HG02678 (cell line): Measurements from ENCODE around the gene SDF2.

Source experiments
- ATAC-seq: cut with Tn5 transposase; IDR thresholded peaks from one replicate; pipeline ENCODE4 v1.9.1; 2021; ENCODE audit warnings: mild to moderate bottlenecking, moderate library complexity; ENCODE audit not compliant: unreplicated experiment

SDF2 gene, protein sequence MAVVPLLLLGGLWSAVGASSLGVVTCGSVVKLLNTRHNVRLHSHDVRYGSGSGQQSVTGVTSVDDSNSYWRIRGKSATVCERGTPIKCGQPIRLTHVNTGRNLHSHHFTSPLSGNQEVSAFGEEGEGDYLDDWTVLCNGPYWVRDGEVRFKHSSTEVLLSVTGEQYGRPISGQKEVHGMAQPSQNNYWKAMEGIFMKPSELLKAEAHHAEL

DNA sequence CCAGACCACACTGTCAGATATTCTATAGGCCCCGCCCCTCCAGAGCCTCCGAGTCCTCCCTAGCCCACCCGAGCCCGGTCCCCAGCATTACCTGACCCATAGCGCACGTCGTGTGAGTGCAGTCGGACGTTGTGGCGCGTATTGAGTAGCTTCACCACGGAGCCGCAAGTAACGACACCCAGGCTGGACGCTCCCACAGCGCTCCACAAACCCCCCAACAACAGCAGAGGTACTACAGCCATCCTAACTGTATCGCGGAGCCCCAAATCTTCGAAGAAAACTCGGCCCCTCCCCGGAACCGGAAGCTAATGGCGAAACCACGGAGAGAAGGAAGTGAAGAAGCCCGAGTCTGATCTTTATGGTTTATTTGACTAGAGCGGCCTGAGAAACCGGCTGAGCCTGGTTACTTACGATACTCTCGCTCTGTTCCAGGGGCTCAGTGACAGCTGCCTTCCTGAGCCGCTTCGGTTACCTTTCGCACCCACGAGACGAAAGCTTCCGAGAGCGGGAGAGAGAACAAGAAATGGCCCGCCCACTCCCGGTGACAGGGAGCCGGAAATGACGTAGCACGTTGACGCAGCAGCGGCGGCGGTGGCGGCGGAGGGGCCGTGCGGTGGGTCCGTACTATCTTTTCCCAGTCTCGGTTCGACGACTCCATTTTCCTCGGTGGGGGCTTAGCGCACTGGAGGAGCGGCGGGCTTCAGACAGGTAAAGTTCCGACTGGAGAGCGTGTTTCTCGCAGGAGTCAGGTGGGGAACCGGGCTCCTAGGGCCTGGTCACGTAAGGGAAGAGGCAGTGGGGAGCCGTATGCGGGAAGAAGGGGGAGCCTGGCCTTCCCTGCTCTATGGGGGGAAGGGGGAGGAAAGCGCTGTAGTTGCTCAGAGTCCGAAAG lies at the start of gene SDF2, which contains the start of gene SUPT6H:
Gene SDF2, minus strand, starts transcription at position 272 of the 892 bp plus-strand sequence. Its CDS starts 30 bp downstream, at position 242.
Gene SUPT6H, plus strand, starts transcription at position 571 of the 892 bp plus-strand sequence. CDS start 11,197 bp downstream, outside the sequence.
- ATAC-seq: peak; percentile 90

DNA sequence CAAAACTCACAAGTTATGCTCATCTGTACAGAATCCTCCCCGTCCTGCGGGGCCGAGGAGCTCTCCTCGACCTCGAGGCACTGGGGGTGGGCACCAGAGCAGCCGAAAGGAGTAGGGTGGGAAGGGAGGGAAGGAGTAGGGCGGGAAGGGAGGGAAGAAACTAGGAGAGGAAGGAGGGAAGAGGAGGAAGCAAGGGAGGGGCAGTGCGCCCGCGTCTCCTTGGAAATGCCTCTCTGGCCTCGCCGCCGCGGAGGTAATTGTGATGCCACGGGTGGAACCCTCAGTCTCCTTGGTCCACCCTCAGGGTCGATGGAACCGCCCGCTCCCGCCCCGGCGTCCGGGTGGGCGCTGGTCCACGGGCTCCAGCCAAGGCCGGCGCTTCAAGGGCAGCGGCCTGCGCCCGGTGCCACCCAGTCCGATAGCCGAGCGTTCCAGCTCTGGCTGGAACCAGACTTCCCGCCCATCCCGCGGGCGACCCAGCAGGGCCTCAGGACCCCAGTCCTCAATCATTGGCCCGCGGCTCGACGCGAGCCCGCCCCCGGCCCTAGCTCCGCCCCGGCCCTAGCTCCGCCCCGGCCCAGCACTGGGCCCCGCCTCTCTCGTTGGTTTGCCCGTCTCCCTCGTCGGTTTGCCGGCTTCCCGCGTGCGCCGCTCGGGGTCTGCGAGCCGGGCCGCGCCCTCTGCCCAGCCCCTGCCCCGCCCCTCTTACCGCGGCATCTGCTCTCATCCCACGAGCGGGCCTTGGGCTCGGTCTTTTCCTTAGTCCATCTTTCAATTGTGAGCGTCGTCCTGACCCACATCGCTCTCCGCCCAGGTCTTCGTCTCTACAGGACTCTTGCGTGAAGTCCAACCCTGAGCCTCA lies 49.4 kb upstream of the SDF2 start:
- peak; percentile 87 for ATAC-seq

DNA sequence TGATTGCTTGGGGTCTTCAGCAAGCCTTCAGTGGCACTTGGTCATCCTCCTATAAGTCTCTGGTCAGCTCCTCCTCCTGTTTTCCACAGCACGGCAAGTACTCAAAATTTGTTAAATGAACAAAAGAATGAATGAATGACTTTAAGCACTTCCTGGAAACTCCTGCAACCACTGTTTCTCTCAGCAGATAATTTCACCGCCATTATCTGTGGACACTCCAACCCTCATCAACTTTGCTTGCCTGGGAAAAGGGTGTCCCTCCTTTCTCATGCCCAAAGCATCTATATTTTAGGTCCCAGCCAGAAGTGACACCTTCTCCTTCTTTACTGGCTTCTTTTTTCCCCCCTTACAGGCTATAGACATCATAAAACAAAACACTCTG lies 45.6 kb upstream of the SDF2 start:
- no peak for ATAC-seq

DNA sequence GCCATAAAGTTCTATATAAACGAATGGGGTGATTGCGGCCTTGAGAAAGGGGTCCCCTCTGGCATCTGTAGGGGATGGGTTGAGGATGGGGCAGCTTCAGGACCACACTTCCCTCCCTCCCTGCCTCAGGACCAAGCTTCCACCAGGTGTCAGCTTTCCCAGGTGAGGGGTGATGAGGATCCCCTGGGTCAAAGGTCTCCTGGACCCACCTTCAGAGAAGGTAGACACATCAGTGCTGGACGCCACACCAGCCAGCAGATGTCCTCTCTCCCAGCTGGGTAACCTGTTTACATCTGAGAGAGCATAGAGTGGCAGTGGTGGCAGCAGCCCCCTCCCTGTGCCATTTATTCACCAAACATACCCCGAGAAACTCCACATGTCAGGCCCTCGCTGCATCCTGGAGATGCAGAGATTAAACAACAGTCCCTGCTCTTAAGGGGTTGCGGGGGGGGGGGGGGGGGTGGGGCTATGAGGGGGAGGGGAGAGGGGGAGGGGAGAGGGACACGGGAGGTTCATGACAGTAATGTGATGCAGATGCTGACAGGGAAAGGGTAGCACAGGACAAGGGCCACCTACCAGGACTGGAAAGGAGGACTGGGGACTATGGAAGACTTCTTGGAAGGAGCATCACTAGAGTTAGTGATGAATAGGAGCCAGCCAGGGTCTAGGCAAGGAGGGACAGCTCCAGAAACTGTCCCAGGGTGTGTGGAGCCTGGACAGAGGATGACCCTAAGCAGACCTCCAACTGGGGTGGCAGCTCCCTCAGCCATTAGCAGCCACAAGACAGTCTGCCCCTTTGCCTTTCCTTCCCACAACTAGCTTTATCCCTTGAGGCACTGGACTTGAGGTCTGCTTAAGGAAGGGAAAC lies 45.0 kb upstream of the SDF2 start:
- ATAC-seq: no peak

DNA sequence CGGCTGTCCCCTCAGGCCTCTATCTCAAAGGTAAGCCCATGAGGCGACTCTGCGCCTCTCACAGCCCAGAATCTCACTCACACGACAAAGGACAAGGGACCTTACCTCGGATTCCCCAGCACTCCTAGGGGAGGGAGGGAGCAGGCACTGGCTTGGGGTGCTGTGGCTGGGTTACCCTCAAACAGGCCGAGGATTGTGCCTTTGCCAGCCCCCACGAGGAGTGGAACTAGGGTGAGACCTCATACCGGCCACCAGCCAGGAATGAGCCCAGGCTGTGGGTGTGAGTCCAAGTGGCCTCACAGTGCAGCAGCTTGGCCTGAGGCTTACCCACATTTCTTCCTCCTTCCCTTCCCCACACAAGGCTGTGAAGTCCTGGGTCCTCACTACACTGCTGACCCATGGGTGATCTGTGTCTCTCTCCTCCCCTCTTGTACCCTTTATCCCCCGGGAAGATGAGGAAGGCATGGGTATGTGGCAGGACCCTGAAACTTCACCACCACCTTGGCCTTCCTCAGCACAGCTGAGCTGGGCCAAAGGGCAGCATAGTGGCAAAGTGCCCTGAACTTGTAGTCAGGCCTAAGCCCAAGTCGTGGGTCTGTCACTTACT lies 44.1 kb upstream of the SDF2 start:
- ATAC-seq: no peak

DNA sequence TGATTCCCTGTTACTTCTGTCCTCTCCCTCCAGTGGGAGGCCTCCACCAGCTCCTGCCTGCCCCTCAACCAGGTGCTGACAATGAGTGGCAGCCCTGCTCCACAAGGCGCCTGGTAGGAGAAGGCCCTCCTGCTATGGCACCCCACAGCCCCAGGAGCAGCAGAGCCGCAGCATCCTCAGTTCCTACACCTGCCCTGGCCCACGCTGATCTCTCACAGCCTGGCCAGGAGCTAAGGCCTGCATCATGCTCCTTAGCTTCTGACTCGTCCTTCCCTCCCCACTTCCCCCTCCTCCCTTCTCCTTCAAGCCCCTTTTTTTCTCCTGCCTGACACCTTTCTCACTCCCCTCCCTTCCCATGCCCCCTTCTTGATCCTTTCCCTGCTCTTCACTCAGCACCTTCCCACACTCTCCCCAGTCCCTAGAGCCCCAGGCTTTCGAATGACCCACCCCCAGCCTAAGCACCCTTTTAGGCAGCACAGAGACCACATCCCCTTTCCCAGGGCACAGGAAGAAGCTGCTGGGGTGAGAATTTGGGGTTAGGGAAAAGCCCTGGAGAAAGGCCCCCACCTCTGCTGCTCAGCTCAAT lies 43.5 kb upstream of the SDF2 start:
- no peak for ATAC-seq

DNA sequence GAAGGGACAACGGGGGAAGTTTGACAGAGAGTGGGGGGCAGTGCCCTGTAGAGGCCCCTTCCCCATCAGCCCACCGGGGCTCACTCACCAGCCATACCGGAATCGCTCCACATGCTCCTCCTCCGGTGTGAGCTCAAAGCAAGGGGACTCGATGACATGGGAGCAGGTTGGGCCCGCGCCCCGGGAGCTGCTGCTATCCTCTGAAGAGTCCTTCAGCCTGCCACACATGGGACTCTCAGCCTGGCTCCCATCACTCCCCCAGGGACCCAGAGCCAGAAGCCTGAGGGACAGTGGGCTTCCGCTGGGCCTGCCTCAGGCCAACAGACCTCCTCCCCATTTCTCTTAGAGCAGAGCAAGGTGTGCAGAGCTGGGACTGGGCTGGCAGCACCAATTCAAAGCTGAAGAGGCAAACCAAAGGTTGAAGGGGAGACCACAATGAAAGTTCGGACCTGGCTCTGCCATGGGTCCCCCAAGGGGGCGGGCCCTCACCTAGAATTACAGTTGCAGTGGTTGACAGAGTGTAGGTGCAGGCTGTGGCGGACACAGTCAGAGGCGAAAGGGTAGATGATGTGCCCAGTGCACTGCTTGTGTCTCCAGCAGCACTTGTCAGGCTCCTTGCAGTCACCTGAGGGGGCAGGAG lies 42.6 kb upstream of the SDF2 start:
- no peak for ATAC-seq

DNA sequence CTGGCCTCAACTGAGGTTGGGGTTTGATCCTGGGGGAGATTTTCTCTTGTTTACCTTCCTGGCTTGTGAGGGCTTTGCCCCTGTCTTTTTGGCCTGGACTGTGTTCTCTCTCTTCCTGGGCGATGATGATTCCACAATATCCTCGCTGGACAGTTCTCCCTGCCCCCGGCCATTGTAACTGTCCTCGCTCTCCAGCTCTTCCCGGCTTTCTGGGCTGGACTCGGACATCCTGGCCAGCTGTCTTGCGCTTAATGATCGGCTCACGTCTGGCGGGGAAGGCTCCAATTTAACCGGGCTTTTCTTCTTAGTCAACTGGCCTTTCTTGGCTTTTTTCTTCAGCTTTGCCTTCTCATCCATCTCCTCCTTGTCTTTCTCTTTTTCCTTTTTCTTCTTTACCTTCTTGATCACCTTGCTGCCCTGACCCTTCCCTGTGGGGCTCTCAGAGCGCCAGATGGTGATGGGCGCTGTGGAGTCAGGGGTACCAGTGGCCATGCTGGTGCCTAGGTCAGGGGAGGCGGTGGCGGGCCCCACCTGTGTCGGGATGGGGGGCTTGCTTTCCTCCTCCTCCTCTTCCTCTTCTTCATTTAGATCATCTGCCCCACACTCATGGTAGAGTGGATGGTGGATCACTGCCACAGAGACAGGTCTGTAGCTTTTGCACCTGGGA lies 42.0 kb upstream of the SDF2 start:
- no peak for ATAC-seq

DNA sequence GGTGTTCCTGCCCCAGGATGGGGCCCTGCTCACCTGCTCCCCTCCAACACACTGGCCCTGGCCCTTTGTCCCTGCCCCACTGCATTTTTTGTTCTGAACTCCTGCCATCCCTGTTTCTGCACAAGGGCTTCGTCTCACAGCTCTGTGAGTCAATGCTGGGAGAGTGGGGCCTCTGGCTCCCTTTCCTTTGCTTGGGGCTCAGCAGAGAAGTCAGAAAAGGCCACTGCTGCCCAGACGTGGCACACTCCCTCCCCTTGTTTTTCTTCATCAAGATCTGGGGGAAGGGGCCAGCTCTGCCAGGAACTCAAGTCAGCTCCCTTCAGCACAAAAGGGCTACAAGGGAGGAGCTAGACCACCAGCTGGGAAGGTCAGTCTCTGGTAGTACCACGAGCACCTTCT lies 41.0 kb upstream of the SDF2 start:
- ATAC-seq: no peak

DNA sequence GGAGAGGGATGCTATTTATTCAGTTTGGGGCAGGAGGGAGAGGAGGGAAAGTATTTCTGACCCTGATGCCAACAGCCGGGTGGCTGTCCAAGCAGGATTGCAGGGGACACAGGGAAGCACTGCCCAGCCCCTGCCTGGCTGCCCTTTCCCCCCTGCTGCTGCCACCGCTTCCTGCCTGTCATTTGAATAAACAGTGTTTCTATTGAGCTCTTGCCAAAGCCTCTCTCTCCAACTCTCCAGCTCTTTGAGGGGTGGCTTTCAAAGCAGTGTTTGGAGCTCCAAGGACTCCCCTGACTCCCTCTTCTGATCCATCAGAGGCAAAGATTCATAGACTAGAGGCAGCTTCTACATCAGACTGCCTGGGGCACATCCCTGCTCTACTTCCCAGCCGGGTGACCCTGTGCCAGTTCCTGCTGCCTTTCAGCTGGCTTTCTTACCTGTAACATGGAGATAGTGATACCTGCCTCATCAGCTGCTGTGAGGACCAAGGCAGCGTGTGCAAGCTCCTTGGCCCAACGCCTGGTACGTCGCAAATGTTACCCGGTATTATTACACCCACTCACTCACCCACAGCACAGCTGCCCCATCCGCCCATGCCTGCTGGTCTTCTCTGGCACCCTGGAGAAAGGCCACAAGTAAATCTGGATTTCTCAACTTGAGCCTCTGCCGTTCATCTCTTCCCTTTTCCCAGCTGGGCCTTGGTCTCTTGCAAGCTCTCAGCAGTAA lies 40.5 kb upstream of the SDF2 start:
- no peak for ATAC-seq

DNA sequence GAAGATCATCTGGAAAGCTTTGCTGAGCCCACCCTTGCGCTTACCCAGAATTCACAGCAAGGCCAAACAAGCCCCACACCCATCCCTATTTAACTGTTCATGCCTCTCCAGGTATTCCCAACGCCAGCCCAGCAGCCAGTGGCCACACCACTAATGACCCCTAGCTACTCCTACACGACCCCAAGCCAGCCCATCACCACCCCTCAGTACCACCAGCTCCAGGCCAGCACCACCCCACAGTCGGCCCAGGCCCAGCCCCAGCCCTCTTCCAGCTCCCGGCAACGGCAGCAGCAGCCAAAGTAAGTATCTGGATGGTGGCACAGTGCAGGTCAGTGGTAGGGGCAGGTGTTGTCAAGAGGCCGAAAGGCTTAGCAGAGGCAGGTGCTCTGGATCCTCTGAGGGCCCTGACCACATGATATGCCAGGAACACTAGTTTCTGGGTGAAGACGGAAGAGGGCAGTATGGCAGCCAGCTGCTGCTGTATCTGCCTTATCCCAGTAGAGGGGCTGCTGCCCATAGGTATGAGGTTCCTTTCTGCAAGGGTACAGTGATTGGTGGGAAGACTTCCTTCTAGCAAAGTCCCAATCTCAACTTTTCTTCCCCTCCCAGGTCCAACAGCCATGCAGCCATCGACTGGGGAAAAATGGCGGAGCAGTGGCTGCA lies 39.3 kb upstream of the SDF2 start:
- no peak for ATAC-seq

DNA sequence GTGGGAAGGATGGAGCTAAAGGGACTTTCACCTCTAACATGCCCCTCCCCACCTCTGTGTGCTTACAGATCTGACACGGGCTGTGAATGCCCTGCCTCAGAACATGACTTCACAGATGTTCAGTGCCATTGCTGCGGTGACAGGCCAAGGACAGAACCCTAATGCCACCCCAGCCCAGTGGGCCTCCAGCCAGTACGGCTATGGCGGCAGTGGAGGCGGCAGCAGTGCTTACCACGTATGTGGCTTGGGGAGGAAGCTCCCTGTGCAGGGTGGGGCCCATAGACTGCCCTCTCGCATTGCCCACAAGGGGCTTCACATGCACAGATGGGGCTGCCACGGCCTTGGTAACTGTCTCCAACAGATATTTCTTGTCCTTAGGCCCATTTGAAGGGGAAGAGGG lies 38.6 kb upstream of the SDF2 start:
- no peak for ATAC-seq

DNA sequence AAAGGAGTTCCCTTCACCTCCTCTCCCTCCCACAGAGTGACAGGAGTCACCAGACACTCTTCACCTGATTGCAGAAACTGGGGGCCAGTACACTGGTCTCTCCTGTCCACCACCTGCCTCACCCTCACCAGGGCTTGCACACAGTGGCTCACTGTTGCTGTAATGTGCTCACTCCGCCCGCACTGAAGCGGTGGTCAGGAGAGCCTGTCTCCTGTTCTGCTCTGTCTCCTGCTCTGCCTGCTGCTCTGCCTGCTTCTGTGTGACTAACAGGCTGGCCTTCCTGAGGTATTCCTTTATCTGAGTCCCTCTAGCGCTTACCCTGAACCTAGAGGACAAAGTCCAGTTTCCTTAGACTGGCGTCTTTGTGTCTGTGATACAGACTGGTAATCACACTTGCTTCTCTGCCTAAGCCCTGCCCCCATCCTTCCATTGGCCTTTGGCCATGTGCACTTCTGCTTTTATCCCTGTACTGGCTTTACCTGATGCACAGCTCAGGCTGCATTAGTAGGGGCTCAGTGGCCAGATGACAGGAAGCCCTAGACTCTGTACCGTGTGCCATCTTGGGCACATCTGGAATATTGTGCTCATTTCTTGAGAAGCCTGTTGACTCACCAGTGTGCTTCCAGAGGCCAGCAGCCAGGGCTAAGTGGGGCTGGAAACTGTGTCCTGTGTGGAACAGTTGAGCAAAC lies 36.7 kb upstream of the SDF2 start:
- ATAC-seq: no peak

DNA sequence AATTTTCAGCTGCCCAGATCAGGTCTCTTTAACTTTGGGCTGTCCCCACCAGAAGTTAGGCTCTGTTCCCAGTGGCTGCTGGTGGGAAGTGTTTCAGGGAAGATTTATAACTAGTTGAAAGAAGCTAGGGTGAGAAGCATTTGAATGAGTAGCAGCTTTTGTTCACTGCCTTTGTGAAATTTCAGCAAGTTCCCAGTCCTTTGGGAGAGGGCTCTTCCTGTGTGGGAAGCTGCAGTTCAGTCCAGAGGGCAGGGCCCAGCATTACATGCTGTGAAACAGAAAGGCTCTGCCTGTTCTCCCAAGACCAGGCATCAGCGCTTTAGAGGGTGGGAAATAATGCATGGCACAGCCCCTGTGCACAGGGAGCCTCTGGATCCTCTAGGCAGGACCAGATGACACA lies 32.2 kb upstream of the SDF2 start:
- no peak for ATAC-seq

DNA sequence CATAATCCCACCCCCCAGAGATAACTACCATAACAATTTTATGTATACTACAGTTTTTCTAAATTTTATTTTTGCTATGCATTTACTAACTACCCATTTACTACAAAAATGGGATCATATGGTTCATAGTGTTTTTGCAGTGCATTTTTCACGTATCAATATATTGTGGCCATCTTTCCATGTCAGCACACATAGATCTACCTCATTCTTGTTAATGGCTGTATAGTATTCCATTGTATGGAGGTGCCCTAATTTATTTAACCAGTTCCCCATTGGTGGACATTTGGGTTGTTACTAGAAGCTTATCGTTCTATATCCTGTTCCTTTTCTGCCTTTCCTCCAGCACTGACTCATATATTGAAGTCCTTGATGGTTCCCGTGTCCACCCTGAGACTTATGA lies 27.3 kb upstream of the SDF2 start:
- no peak for ATAC-seq

DNA sequence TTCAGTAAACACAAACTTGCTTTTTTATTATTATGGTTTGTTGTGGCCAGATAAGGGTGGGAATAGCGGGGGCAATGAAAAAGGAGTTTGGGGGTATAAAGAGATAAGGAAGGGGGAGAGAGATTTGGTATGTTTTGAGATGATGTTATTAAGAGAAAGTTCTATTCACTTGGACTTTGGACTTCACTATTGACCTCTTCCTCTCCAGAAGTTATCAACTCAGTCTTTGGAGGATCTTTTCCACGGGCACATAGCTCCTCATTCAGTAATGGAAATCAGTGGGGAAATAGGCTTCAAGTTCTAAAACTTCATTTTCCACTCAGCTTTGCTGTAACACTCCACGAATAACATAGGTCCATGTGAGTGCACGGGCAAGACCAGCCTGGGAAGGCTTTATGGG lies 26.8 kb upstream of the SDF2 start:
- no peak for ATAC-seq

DNA sequence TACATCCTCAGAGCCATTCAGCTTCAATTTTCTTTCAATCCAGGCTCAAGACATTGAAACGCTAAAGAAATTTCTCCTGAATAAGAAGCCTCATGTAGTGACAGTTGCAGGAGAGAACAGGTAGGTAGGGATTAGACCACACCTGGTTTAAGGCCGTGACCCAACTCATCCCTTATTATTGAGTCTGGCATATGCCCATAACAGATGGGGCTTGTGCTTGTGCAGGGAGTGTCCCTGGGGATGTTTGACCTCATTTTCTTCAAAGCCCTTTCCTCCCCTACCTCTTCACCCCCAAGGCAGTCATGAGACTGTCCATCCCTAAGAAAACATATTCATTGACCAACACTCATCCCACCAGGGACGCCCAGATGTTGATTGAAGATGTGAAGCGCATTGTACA lies 24.6 kb upstream of the SDF2 start:
- no peak for ATAC-seq
